ENCODE data around the gene PRPF38B. TPM values are rescaled to one million over a fixed set of nuclear protein-coding genes. Genes with fewer than 3 reads are reported as not detected.

PRPF38B gene
- total and polyA plus RNA-seq, 9 of the 15 experiments (the other 6 are each of a cell fraction or from before 2014, with no cell fraction given) = 25.3 to 85.5 (median 66.4) TPM

DNA sequence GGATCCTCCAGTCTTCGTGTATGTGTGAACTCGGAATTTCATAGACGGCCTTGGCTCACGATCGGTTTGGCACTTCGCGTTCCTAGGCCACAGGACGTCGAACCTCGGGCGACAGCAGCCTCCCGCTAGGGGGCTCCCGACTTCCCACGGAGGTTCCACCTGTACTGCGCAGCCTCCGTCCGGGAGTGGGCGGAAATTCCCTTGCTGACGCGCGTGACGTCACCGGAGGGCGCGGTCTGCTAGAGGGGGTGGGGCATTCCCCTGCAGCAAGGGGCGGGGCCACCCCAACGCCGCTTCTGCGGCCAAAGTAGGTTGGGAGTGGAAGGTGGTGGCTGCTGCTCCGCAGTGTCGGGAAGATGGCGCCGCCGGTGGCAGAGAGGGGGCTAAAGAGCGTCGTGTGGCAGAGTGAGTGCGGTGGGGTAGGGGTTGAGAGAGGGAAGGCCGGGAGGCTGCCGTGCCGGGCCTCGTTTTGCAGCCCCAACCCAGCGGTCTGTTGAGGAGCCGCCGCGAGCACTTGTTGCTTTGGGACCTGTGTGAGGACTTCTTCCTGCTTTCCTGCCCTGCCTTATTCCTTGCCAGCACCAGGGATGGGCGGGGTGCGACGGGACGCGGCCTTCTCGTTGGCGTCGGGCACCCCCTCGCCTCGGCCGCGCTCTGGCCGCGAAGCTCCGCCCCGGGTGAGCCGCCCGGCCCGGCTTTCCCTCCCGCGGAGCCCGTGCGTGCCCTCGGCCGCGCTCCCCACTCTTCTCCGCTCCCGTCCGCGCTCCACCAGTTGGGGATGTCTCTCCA lies 54.5 kb downstream of the PRPF38B start, which contains the start of gene STXBP3 (continued):
- peak in 1 of 2 experiments; percentile 82; a peak in 1 of 4 replicates for TF ChIP-seq SRF (CRISPR knock-in tag; IDR thresholded peaks at IDR 0.05)
- no peak for TF ChIP-seq C11orf30 (IDR thresholded peaks at IDR 0.05; ENCODE audit: low read depth)
- TF ChIP-seq ARID1B (IDR thresholded peaks at IDR 0.05) = no peak; the same call in none of the 2 replicates
- TF ChIP-seq, protein P1, sequence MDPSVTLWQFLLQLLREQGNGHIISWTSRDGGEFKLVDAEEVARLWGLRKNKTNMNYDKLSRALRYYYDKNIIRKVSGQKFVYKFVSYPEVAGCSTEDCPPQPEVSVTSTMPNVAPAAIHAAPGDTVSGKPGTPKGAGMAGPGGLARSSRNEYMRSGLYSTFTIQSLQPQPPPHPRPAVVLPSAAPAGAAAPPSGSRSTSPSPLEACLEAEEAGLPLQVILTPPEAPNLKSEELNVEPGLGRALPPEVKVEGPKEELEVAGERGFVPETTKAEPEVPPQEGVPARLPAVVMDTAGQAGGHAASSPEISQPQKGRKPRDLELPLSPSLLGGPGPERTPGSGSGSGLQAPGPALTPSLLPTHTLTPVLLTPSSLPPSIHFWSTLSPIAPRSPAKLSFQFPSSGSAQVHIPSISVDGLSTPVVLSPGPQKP (CRISPR knock-in tag; IDR thresholded peaks at IDR 0.05) = no peak
- peak; percentile 94 for TF ChIP-seq RBM22 (IDR thresholded peaks at IDR 0.05; ENCODE audit: low read depth, low read length, poor library complexity, severe bottlenecking)
- no peak for TF ChIP-seq GATAD2B (IDR thresholded peaks at IDR 0.05; ENCODE audit: borderline replicate concordance)
- TF ChIP-seq BRCA1 (IDR thresholded peaks at IDR 0.05) = no peak
- no peak for TF ChIP-seq BRCA1 (CRISPR knock-in tag; IDR thresholded peaks at IDR 0.05)
- 0 out of 2 replicates have a peak, but pooled peaks have one; percentile 45 for TF ChIP-seq SMARCA4 (IDR thresholded peaks at IDR 0.05)
- TF ChIP-seq, protein P2, sequence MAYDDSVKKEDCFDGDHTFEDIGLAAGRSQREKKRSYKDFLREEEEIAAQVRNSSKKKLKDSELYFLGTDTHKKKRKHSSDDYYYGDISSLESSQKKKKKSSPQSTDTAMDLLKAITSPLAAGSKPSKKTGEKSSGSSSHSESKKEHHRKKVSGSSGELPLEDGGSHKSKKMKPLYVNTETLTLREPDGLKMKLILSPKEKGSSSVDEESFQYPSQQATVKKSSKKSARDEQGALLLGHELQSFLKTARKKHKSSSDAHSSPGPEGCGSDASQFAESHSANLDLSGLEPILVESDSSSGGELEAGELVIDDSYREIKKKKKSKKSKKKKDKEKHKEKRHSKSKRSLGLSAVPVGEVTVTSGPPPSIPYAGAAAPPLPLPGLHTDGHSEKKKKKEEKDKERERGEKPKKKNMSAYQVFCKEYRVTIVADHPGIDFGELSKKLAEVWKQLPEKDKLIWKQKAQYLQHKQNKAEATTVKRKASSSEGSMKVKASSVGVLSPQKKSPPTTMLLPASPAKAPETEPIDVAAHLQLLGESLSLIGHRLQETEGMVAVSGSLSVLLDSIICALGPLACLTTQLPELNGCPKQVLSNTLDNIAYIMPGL (CRISPR knock-in tag; IDR thresholded peaks at IDR 0.05) = no peak; the same call in 1 of the 2 replicates
- no peak for TF ChIP-seq ZNF785 (CRISPR knock-in tag; IDR thresholded peaks at IDR 0.05)
- TF ChIP-seq FOXA3 (CRISPR knock-in tag; conservative IDR thresholded peaks at IDR 0.05 in 1 of 2, IDR thresholded peaks at IDR 0.05 in 1 of 2) = peak in 1 of 2 experiments; percentile 43; a peak in 1 of 4 replicates
- no peak for TF ChIP-seq ASH1L (IDR thresholded peaks at IDR 0.05; ENCODE audit: borderline replicate concordance, low read depth, partially characterized antibody)
- TF ChIP-seq, protein P3, sequence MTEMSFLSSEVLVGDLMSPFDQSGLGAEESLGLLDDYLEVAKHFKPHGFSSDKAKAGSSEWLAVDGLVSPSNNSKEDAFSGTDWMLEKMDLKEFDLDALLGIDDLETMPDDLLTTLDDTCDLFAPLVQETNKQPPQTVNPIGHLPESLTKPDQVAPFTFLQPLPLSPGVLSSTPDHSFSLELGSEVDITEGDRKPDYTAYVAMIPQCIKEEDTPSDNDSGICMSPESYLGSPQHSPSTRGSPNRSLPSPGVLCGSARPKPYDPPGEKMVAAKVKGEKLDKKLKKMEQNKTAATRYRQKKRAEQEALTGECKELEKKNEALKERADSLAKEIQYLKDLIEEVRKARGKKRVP (CRISPR knock-in tag; IDR thresholded peaks at IDR 0.05) = no peak
- no peak for TF ChIP-seq KAT8 (IDR thresholded peaks at IDR 0.05; ENCODE audit: low read depth)
- TF ChIP-seq NFE2 (IDR thresholded peaks at IDR 0.05; ENCODE audit: low read depth) = peak; percentile 48
- TF ChIP-seq, protein P4, sequence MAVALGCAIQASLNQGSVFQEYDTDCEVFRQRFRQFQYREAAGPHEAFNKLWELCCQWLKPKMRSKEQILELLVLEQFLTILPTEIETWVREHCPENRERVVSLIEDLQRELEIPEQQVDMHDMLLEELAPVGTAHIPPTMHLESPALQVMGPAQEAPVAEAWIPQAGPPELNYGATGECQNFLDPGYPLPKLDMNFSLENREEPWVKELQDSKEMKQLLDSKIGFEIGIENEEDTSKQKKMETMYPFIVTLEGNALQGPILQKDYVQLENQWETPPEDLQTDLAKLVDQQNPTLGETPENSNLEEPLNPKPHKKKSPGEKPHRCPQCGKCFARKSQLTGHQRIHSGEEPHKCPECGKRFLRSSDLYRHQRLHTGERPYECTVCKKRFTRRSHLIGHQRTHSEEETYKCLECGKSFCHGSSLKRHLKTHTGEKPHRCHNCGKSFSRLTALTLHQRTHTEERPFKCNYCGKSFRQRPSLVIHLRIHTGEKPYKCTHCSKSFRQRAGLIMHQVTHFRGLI (CRISPR knock-in tag; IDR thresholded peaks at IDR 0.05) = no peak
- TF ChIP-seq ZBTB17 (CRISPR knock-in tag; IDR thresholded peaks at IDR 0.05) = peak; percentile 64; the same call in 1 of the 2 replicates
- TF ChIP-seq ZNF76 (CRISPR knock-in tag; IDR thresholded peaks at IDR 0.05; ENCODE audit: borderline replicate concordance) = no peak
- no peak for TF ChIP-seq SETDB1 (IDR thresholded peaks at IDR 0.05; ENCODE audit: low read length)
- no peak for TF ChIP-seq ZNF780A (CRISPR knock-in tag; IDR thresholded peaks at IDR 0.05)
- no peak for TF ChIP-seq FOXA1 (IDR thresholded peaks at IDR 0.05; ENCODE audit: borderline replicate concordance)
- TF ChIP-seq CAMTA2 (CRISPR knock-in tag; conservative IDR thresholded peaks at IDR 0.05) = no peak
- TF ChIP-seq MCM7 (IDR thresholded peaks at IDR 0.05) = no peak
- peak; percentile 53 for TF ChIP-seq POU5F1 (IDR thresholded peaks at IDR 0.05; ENCODE audit: borderline replicate concordance, low read depth, low read length, partially characterized antibody)

Measured in K562 (cell line).